ENCODE measurements around the gene MALSU1.

Gene MALSU1

DNA sequence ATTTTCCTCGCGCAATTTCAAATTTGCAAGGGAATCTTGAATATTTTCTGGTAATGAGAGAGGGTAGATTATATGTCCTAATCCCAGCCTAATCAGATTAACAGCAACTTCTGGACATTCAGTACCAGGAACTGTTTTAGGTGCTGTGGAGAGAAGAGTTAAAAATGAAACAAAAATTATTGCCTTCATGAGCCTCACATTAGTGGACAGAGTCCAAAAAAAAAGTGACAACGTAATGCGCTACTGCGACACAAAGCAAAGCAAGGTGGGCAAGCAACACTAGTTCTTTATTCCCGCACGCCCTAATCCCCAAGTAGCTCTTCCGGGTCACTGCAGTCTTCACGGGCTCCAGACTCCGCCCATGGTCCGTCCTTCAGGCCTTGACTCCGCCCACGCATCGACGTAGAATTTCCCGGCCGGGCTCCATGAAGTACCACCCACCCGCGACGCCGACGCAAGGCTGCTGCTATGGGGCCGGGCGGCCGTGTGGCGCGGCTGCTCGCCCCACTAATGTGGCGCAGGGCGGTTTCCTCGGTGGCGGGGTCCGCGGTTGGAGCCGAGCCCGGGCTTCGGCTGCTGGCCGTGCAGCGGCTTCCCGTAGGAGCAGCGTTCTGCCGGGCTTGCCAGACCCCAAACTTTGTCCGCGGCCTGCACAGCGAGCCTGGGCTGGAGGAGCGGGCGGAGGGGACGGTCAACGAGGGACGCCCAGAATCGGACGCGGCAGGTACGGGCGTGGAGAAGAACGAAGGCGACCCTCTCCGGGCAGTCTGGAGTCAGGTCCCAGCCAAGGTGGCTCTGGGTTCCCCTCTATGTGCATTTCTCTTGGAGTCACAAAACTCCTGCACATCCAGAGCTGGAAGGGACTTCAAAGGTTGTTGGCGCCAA, at the start of gene MALSU1:
Gene MALSU1 (plus strand): TSS at position 455 of the 885 bp plus-strand sequence. CDS start 14 bp downstream, at position 469.
- peak within 1 kb of the TSS; percentile 98 for H3K4me3 ChIP-seq (ENCODE audit: low read depth, low read length)

DNA sequence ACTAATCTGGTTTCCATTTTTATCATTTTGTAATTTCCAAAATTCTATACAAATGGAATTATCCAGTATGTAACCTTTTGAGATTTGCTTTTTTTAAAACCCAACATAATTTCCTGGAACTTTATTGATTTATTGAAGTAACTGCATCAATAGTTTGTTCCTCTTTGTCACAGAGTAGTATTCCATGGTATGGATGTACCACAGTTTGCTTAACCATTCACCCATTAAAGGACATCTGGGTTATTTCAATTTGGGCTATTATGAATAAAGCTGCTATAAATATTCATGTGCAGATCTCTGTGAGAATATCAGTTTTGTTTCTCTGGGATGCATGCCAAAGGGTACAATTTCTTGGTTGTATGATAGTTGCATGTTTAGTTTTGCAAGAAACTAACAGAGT, 49.7 kb upstream of the MALSU1 start:
- H3K4me3 ChIP-seq (ENCODE audit: low read depth, low read length), result no peak overlapping the region

DNA sequence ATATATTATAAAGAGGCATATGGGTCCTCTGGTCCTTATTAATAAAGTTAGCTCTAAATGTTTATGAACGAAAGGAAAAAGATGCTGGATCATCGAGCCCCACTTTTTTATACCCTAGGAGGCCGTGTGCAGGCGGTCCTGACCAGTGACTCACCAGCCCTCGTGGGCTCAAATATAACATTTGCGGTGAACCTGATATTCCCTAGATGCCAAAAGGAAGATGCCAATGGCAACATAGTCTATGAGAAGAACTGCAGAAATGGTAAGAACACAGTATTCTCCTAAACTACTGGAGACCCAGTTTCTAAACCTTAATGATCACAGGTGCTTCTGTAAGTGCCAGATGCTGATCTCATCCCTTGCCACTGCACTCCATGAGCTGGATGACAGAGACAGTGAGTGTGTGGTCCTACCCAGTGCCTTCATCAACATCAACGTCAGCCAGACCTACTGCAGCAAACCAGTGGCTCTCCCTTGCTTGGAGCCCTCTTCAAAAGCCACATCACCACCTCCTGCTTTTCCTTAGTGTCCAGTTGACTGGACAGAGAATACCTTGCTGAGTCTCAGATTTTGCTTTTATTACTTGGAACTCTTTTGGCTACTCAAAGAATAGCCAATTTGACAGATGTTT, 45.0 kb upstream of the MALSU1 start:
- no peak overlapping the region for H3K4me3 ChIP-seq (ENCODE audit: low read depth, low read length)

DNA sequence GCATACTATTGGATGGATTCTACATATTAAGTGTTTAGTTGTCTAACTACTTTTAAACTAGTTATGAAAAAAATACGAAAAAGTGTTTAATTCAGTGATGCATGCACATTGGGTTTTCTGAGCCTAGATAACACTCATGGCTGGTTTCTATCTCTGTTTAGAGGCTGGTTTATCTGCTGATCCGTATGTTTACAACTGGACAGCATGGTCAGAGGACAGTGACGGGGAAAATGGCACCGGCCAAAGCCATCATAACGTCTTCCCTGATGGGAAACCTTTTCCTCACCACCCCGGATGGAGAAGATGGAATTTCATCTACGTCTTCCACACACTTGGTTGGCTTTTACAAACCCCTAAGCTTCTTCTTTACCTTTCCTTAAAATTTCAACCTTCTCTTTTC, 42.4 kb upstream of the MALSU1 start:
- no peak overlapping the region for H3K4me3 ChIP-seq (ENCODE audit: low read depth, low read length)

DNA sequence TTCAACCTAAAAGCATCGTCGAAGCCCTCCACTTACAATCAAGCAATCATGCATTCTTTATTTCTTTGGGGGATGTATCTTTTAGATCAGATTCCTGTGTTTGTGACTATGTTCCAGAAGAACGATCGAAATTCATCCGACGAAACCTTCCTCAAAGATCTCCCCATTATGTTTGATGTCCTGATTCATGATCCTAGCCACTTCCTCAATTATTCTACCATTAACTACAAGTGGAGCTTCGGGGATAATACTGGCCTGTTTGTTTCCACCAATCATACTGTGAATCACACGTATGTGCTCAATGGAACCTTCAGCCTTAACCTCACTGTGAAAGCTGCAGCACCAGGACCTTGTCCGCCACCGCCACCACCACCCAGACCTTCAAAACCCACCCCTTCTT, 38.8 kb upstream of the MALSU1 start:
- no peak overlapping the region for H3K4me3 ChIP-seq (ENCODE audit: low read depth, low read length)

DNA sequence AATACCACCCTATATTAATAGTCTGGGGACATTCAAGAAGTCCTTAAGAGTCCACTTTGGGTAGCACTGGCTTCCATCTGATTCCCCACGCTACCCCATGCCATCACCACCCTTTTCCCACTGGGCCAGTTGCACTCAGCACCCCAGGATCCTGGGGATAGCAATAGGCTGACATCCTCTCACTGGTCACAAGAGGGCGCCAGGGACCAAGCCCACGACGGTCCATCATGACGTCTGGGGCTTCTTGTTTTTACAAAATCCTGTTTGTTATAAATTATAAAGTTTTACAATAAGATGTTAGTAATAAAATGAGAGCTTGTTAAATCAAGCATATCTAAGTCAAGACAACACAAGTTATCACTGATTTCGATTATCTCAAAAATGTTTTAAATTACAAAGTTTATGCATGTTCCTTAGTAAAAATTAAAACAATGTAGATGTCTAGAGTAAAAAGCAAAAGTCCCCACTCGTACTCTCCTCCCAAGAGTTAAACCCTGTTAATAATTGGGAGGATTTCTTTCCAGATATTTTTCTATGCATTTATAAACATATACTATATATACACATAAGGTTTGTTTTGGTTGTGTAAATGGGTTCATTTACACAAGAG, 37.2 kb upstream of the MALSU1 start:
- no peak overlapping the region for H3K4me3 ChIP-seq (ENCODE audit: low read depth, low read length)

DNA sequence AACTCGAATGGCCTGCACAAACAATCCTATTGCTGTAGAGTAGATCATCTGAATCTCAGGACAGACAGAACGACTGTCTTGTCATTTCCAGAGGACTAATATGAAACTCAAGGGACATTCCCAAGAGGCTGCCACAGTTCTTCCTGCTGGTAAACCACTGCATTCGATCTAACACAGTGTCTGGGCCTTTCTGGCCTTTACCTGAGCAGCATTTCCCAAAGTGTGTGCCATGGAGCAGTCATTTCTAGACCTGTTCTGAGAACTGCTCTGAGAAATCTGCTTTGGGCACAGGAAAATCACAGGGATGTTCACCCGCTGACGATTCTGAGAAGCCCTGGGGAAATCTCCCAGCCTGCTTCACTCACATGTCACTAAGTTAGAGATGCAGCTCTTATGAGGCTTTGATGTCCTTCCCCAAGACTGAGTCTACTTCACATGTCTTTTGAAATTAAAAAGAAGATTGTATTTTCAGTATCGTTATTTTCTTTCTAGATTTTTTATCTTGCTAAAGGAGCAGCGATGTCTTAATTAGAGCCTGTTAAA, 34.2 kb upstream of the MALSU1 start:
- no peak overlapping the region for H3K4me3 ChIP-seq (ENCODE audit: low read depth, low read length)

DNA sequence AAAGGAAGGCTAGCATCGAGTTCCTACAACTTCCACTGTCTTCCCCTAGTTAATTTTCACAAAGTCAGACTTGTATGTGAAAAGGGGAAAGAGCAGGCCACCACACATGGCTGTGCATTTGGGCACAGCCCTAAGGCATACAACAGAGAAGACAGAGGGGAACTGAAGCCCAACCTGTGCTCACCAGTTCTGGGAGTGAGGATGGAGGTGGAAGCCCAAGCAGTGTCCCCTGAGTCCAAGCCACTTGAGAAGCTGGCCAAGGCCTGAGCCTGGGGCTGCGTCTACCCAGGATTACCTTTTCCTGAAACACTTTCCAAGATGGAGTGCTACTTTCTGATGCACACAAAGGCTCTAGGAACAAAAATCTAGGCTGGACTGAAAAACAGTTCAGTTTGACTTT, 32.2 kb upstream of the MALSU1 start:
- no peak overlapping the region for H3K4me3 ChIP-seq (ENCODE audit: low read depth, low read length)

DNA sequence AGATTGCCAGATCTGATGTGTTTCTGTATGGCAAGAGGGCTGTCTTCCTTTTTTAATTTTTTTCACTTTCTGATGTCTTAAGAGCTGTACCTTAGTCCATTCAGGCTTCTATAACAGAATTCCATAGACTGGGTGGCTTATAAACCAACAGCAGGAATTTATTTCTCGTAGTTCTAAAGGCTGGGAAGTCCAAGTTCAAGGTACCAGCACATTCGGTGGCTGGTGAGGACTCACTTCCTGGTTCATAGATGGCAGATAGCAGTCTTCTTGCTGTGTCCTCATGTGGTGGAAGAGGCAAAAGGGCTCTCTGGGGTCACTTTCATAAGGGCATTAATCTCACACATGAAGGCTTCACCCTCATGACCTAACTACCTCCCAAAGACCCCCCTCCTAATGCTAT, 31.8 kb upstream of the MALSU1 start:
- no peak overlapping the region for H3K4me3 ChIP-seq (ENCODE audit: low read depth, low read length)

DNA sequence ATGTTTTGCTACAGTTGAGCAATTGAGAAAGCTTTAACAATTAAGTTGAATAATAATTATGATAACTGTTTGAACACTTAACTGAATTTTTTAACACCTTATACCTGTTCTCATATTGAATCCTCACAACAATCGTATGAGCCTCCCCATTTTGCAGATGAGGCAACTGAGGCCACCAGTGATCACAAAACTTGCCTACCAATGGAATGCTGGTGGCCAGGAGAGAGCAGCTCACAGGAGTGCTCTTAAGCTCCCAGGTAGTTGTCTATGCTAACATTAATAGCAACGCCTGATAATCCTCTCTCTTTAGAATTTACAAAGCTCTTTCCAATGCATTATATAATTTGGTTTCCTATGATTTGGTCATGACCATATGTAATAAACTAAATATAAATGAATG, 31.0 kb upstream of the MALSU1 start:
- no peak overlapping the region for H3K4me3 ChIP-seq (ENCODE audit: low read depth, low read length)

DNA sequence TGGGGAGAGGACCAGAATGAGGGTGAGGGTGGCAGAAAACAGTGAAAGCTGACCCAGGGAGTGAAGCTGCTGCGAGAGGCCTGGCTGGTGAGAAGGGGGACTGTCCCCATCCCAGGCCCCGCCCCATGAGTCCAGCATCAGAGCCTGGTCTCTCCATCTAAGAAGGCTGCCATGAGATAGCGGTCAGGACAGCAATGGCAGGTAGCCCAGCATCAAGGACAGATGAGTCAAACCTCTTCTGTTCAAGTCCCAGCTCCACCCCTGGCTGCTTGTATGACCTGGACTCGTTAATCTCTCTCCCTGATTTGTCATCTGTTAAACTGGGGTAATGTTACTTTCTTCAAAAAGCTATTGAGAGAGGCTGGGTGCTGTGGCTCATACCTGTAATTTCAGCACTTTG, 30.4 kb upstream of the MALSU1 start:
- H3K4me3 ChIP-seq (ENCODE audit: low read depth, low read length), result no peak overlapping the region

DNA sequence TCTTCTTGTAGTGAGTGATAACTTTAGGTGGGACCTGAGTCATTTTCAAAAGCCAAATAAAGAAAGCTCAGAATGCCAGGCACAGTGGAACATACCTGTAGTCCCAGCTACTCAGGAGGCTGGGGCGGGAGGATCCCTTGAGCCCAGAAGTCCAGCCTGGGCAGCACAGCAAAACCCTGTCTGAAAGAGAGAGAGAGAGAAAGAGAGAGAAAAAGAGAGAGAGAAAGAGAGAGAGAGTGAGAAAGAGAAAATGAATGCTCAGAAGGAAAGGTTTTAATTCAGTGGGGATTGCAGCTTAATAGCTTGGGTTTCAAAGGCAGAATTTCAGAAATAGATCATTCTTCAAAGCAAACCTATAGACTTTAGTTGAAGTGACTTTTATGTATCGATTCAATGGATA, 26.9 kb upstream of the MALSU1 start:
- no peak overlapping the region for H3K4me3 ChIP-seq (ENCODE audit: low read depth, low read length)

DNA sequence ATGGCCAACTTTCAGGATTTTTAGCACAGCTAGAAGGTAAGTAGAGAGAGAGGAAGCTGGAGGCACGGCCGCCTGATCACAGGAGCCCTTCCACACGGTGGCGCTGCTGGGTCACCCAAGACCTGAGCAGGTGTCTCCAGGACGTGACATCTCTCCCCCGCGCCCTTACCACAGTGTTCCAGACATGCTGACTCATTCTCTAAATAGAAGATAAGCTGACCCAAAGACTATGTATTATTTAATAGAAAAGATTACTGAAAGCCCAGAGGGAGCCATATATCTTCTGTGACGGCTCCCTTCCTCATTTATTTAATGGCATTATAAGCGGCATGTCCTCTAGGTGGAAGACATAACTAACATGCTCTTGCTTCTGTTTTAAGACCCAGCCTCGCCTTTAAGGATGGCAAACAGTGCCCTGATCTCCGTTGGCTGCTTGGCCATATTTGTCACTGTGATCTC, 26.0 kb upstream of the MALSU1 start:
- peak overlapping the region; percentile 6 for H3K4me3 ChIP-seq (ENCODE audit: low read depth, low read length)

DNA sequence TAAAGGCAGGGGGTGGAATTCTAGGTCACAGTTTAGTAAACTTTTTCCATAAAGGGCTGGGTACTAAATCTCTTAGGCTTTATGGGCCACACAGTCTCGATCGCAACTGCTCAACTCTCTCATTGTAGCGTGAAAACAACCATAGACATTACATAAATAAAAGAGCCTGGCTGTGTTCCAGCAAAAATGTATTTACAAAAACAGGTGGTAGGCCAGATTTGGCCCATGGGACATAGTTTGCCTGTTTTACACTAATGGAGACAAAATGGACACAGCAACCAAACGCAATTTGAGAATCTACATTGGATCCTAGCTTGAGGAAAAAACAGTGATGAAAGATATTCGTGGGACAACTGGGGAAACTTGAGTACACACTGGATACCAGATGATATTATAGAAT, 23.2 kb upstream of the MALSU1 start:
- H3K4me3 ChIP-seq (ENCODE audit: low read depth, low read length), result no peak overlapping the region

DNA sequence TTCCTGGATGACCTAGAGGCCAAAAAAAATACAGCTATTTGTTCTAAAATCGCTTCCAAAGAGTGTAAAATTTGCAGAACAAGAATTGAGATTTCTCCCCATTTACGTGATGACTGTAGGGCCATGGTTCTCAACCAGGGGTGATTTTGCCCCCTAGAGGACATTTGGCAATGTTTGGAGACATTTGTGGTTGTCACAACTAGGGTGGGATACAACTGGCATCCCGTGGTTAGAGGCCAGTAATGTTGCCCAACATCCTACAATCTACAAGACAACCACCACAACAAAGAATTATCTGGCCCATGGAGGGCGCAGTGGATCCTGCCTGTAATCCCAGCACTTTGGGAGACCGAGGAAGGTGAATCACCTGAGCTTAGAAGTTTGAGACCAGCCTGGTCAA, 22.8 kb upstream of the MALSU1 start:
- no peak overlapping the region for H3K4me3 ChIP-seq (ENCODE audit: low read depth, low read length)

DNA sequence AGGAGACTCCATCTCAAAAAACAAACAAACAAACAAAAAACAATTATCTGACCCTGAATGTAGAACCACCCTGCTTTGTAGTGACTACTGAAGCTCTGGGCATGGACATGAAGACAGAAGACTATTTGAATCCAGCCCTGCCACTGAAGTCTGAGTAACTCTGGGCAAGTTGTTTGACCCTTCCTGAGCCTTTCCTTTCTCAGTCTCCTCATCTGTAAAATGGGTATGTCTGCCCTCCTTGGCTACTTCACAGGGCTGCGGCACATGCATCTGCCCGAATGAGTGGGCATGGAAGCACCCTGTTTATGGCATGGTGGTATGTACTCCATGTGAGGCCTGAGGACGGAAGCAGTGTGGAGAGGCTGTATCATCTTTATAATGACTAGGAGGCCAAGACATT, 22.2 kb upstream of the MALSU1 start:
- no peak overlapping the region for H3K4me3 ChIP-seq (ENCODE audit: low read depth, low read length)

DNA sequence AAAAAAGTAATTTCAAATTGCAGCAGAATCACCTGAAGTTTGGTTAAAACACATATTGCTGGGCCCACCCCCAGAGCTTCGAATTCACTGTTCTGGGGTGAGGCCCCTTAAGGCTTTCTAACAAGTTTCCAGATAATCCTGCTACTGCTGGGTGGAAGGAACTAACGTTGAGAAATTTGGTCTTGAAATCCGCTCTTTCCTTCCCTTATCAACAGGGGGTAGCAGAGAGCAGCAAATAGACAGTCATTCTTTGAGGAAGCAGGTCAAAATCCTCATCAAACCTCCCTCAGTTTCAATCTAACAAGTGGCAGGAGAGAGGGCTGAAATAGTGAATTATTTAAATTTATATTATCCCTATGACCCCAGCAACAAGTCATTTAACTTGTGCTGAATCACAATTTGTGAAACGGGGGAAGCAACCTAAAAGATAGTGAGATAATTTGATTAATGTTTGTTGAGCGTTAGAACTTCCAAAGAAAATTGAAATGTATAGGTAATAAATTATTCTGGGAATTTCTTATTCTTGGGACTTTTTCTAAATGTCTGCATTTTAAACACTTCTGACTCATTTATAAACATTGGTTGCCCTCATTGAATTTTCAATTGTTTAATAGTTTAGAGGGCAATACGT, 21.7 kb upstream of the MALSU1 start:
- H3K4me3 ChIP-seq (ENCODE audit: low read depth, low read length), result no peak overlapping the region

DNA sequence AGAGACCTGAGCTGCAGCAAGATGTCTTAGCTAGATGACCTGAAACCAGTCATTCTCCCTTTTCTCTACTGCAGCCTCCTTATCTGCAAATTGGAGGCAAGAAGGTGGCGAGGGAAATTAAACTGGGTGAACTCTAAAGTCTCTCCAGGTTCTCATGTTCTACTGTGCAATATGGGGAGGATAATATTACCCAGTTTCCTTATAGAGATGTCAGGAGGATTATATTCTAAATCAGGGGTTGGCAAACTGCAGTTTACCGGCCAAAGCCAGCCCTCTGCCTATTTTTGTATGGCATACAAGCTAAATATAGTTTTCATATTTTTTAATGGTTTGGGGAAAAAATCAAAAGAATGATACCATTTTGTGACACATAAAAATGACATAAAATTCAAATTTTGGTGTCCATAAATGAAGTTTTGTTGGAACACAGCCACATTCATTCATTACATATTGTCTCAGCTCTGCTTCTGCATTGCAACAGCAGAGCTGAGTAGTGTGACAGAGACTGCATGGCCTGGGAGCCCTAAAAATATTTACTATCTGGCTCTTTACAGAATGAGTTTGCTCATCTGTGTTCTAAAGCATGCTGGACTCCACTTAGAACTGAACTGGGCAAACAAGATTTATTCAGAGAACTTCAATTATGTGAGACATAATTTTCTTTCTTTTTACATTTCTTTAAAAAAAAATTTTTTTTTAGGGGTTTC, 19.2 kb upstream of the MALSU1 start:
- no peak overlapping the region for H3K4me3 ChIP-seq (ENCODE audit: low read depth, low read length)

DNA sequence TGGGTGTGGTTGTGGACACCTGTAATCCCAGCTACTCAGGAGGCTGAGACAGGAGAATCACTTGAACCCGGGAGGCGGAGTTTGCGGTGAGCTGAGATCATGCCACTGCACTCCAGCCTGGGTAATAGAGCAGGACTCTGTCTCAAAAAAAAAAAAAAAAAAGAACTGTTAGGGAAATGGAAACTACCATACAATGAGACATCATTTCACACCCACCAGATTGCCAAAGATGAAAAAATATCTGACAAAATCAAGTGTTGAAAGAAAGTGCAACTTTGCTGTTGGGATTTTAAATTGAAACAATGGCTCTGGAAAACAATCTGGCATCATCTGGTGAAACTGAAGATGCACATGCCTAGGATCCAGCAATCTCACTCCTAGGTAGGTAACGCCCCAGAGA, 16.1 kb upstream of the MALSU1 start:
- H3K4me3 ChIP-seq (ENCODE audit: low read depth, low read length), result no peak overlapping the region

DNA sequence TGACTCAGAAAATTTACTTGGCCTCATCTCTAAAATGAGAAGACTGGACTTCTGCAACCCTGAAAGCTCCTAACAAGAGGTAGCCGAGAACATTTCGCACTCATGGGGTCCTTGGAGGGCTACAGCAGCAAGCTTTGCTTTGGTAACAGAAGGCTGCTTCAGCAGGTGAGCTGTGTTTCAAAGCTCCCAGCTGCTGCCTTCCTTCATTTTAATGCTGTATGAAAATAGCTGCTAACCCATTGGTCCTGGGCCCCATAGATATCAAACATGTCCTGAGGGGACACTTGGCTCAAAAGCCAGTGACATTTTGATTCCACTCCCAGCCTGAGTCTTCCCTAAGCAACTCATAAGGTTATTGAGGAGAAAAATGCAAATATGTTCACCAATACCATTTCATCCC, 14.3 kb upstream of the MALSU1 start:
- H3K4me3 ChIP-seq (ENCODE audit: low read depth, low read length), result no peak overlapping the region

Measured in iPS-11a (cell line).